ENCODE results near the gene FBXO40. TPM values are rescaled to one million over a fixed set of nuclear protein-coding genes. Genes with fewer than 3 reads are reported as not detected.

FBXO40 gene
- total RNA-seq, 1 donor from 2014 or later: not detected

DNA sequence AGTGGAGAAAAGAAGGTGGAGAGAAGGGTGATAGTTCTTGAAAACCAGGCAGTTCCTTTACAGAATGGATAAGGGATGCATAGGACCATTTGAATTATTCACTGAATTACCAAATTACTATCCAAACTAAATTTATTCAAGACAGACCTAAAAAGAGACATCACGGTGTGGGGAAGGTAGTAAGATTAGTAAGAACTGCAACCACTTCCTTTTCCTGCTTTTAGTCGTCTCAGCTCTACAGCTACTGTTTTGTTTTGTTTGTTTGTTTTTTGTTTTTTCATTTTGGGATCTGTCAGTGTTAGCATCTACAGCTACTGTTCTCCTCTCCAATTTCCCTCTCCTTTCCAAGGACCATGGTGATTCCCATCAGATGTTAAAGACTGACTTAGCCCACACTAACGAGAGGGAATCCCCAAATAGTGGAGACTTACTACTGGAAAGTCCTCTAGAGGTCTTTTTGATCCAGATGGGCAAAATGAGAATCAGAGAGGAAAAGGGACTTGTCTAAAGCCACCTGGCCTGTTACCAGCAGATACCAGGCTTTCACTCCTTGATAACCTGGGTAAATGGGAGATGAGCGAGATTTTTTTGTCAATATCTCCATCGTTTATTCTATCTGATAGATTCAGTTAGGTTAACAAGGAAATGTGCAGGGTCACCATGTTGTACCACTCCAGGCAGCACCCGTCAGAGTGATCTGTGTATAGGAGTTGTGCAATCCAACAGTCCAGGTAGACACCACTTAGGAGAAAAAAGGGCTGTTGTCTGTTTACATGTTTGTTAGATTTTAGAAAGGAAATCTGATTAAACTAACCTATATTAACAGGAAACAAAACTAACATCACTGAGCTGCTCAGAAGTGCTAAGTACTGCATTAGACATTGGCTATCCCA, 61.6 kb downstream of the FBXO40 start:
- Histone ChIP-seq H3K27me3 (ENCODE audit: control insufficient read depth, insufficient read depth, low read length) (no peaks in the 10 kb centered on the region), H3K4me3 (ENCODE audit: low read depth, low read length) (no peak overlapping the region), H3K36me3 (ENCODE audit: control insufficient read depth, insufficient read depth, low read length) (no peaks in the 10 kb centered on the region)
- no peak for TF ChIP-seq CTCF (IDR thresholded peaks at IDR 0.05; ENCODE audit: insufficient read depth, low read length, poor library complexity, severe bottlenecking)
- no peak for DNase-seq (ENCODE audit: low read depth)

DNA sequence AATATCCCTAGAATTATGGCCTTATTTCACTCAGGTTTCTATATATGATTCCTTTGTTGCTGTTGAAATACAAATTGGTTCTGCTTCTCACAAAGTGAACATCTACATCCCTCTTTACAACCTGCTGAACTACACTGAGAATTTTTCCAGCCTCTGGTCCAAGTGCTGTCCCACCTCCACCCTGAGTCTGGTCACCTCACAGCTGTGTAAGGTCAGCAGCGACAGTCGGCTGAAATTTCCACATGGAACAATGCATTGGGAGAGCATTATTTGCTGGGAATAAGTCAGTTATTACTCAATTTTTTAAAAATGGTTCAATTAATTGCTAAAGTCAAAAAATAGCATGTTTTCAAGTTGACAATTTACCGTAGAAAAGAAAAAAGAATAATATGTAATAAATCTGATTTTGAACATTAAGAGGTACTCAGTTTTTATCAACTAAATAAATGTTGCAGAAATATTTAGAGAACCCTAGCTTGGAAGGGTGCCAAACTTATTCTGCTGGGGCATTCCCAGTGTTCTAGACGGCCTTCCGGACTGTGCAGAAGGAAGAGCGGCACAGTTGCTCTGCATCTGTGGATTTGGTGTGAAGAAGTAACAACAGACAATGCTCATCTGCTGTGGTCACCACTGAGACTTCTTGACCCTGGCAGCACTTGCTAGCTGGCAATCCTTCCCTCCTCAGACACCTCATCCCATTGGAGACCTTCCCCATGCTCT, 65.7 kb downstream of the FBXO40 start:
- TF ChIP-seq CTCF (IDR thresholded peaks at IDR 0.05; ENCODE audit: insufficient read depth, low read length, poor library complexity, severe bottlenecking): no peak
- no peaks in the 10 kb centered on the region for H3K27me3 ChIP-seq (ENCODE audit: control insufficient read depth, insufficient read depth, low read length)
- no peaks in the 10 kb centered on the region for H3K36me3 ChIP-seq (ENCODE audit: control insufficient read depth, insufficient read depth, low read length)
- DNase-seq (ENCODE audit: low read depth): no peak
- H3K4me3 ChIP-seq (ENCODE audit: low read depth, low read length): no peak overlapping the region

GRCh38 chr3:121659586-121659985, 66.4 kb downstream of the FBXO40 start:
- DNase-seq (ENCODE audit: low read depth): no peak
- H3K4me3 ChIP-seq (ENCODE audit: low read depth, low read length): no peak overlapping the region
- no peaks in the 10 kb centered on the region for H3K27me3 ChIP-seq (ENCODE audit: control insufficient read depth, insufficient read depth, low read length)
- no peak for TF ChIP-seq CTCF (IDR thresholded peaks at IDR 0.05; ENCODE audit: insufficient read depth, low read length, poor library complexity, severe bottlenecking)
- no peaks in the 10 kb centered on the region for H3K36me3 ChIP-seq (ENCODE audit: control insufficient read depth, insufficient read depth, low read length)

GRCh38 chr3:121660356-121661171, 67.4 kb downstream of the FBXO40 start, which contains the start of gene HCLS1:
TSS of gene HCLS1 (minus strand) at chr3:121660903. CDS start at chr3:121658347, 2,556 bp downstream.
- Histone ChIP-seq H3K4me3 (ENCODE audit: low read depth, low read length) (no peak within 1 kb of the TSS), H3K27me3 (ENCODE audit: control insufficient read depth, insufficient read depth, low read length) (no peaks in the 10 kb centered on the region), H3K36me3 (ENCODE audit: control insufficient read depth, insufficient read depth, low read length) (no peaks in the 10 kb centered on the region)
- TF ChIP-seq CTCF (IDR thresholded peaks at IDR 0.05; ENCODE audit: insufficient read depth, low read length, poor library complexity, severe bottlenecking): no peak
- DNase-seq (ENCODE audit: low read depth): no peak

DNA sequence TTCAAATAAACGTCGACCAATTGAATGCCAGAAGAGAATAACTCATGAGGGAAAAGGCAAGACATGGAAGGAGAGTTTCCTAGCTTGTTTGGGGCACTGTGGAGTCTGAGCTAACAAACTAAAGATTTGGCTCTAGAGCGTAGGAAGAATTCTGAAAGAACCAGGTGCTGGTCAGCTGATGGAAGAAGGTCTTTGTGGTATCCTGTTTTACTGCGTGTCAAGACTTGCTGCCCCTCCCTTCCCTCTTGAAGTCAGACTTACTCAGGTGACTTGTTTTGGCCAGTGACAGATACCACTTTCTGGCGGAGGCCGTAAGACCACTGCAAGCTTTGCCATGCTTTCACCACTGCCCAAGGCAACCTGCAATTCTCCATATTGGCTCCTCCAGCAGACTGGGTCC, 68.2 kb downstream of the FBXO40 start:
- DNase-seq (ENCODE audit: low read depth): no peak
- no peak for TF ChIP-seq CTCF (IDR thresholded peaks at IDR 0.05; ENCODE audit: insufficient read depth, low read length, poor library complexity, severe bottlenecking)
- Histone ChIP-seq H3K36me3 (ENCODE audit: control insufficient read depth, insufficient read depth, low read length) (no peaks in the 10 kb centered on the region), H3K27me3 (ENCODE audit: control insufficient read depth, insufficient read depth, low read length) (no peaks in the 10 kb centered on the region), H3K4me3 (ENCODE audit: low read depth, low read length) (no peak overlapping the region)

All from kidney epithelial cell (primary cell).